KBM-7 (cell line): ENCODE data around the gene DDN.

Source experiments
- DNase-seq: peaks from one replicate; pipeline ENCODE4 v3.0.0-alpha.2; 2015
- in situ Hi-C: fragments of 300-500 bp; cut with MboI; formaldehyde crosslinking; loops from 2 replicates; pipeline ENCODE4 v1.14.3; 2020; ENCODE audit warnings: low sequenced_read_pairs, low pct_unique_long_range_greater_than_20kb, mixed read lengths

DDN gene

DNA sequence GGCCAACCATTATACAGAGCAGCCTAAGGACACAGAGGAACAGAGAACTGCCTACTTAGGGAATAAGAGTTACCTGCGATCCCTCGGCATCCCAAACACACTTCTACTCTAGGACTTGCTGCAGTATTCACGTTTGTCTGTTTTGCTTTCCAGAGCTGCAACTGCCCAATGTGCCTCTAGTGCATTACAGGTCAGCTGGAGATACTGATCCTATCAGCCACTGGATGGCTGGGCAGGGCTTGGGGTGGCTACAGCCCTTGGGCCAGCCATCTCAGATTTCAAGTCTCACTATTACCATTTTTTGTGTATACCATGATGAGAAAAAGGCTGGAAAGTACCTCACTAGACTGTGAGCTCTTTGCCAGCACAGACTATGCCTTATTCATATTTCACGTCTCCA, 46.5 kb downstream of the DDN start:
- DNase-seq, result no peak
- in situ Hi-C loops, result no loop called here

DNA sequence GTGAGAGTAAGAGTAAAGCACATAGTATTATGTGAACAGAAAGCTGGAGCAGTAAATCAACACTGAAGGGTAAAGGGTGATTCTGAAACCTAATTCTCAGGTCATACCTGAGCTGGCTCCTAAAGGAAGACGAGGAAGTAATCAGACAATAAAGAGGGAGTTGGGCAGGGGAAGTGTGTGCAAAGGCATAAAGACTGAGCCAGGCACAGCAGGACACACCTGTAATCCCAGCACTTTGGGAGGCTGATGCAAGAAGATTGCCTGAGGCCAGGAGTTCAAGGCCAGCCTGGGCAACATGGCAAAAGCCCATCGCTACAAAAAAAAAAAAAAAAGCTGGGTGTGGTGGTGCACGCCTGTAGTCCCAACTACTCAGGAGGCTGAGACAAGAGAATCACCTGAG, 51.4 kb downstream of the DDN start:
- DNase-seq, result no peak
- in situ Hi-C loops, result no loop called here

DNA sequence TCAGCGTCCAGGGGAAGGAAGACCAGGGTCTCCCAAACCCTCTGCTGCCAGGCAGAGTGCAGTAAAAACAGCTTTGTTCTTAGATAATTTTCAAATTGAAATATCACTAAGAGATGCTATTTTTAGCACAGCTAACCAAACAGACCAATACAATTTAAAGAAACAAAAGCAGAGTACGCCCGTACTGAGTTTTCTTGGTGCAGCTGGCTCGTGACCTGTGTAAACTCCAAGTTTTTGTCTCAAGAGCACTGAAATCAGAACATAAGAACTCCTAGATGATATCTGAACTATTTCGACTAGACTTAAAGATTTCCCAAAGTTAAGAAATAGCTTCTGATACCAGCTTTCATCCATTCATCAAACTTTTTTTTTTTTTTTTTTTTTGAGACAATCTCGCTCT, 52.2 kb downstream of the DDN start:
- DNase-seq, result no peak
- in situ Hi-C loops, result no loop called here

DNA sequence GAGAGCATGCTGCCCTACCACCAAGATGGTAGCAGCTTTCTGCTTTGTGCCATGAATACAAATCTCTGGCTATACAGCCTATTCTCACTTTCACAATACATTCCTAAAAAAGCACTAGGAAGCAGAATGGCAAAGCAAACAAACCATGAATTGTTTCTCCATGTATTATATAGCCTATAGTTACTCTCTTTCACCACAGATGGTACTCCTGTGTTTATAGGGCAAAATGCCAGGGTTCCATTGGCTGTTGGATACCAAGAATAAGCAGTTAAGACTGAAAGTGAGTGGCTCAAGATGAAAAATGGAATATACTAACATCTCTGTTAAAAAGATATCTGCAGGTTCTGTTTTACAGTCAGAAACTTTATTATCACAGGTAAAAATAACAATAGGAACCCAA, 53.0 kb downstream of the DDN start:
- in situ Hi-C loops, result no loop called here

More for the DNA sequence above, 53.0 kb downstream of the DDN start:
- DNase-seq, result no peak
